ENCODE results near the gene CRACR2B. TPM values are rescaled to one million over a fixed set of nuclear protein-coding genes. Genes with fewer than 3 reads are reported as not detected.
A peak's percentile ranks its signal among the peaks of the same experiment; 100 is the strongest.

Gene CRACR2B
- total RNA-seq, 1 donor from 2014 or later: 8.7 TPM

DNA sequence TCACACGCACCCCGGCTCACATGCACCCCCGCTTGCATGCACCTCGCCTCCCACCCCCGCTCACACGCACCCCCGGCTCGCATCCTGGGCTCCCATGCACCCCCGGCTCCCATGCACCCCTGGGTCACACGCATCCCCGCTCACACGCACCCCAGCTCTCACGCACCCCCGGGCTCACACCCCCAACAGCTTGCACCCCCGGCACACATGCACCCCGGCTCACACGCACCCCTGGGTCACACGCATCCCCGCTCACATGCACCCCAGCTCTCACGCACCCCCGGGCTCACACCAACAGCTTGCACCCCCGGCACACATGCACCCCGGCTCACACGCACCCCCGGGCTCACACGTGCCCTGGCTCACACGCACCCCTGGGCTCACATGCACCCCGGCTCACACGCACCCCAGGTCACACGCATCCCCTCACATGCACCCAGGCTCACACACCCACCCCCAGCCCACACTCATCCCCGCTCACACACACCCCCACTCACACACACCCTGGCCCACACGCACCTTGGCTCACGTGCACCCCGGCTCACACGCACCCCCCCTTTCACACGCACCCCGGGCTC lies 31.1 kb downstream of the CRACR2B start:
- no peak for ATAC-seq
- intact Hi-C loops (cut with DNase I): no loop called here
- DNase-seq (ENCODE audit: low spot score): no peak

DNA sequence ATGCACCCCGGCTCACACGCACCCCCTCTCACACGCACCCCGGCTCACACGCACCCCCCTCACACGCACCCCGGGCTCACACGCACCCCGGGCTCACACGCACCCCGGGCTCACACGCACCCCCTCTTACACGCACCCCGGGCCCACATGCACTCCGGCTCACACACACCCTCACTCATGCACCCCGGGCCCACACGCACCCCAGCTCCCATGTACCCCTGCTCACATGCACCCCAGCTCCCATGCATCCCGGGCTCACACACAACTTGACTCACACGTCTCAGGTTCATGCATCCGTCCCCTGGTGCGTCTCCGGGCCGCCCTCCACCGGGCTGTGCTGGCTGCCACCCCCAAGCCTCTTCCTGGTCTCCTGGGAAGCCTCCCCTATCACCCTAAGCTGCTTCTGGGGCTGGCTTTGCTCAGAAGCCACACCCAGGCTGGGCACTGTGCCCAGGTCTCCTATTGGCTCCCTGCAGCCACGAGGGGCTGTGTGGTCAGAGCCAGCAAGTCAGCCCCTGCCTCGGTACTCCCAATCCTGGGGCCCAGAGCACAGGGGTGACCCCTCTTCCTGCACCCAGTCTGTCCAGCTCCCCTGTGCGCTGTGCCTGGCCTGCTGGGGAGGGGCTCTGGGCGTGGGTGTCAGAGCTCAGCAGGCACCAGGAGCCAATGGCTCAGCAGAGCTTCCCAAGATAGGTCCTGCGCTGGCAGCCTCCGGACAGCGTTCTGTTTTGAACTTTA lies 31.8 kb downstream of the CRACR2B start:
- ATAC-seq (peak; percentile 71), DNase-seq (ENCODE audit: low spot score) (peak; percentile 89)
- intact Hi-C loops (cut with DNase I): no loop called here

DNA sequence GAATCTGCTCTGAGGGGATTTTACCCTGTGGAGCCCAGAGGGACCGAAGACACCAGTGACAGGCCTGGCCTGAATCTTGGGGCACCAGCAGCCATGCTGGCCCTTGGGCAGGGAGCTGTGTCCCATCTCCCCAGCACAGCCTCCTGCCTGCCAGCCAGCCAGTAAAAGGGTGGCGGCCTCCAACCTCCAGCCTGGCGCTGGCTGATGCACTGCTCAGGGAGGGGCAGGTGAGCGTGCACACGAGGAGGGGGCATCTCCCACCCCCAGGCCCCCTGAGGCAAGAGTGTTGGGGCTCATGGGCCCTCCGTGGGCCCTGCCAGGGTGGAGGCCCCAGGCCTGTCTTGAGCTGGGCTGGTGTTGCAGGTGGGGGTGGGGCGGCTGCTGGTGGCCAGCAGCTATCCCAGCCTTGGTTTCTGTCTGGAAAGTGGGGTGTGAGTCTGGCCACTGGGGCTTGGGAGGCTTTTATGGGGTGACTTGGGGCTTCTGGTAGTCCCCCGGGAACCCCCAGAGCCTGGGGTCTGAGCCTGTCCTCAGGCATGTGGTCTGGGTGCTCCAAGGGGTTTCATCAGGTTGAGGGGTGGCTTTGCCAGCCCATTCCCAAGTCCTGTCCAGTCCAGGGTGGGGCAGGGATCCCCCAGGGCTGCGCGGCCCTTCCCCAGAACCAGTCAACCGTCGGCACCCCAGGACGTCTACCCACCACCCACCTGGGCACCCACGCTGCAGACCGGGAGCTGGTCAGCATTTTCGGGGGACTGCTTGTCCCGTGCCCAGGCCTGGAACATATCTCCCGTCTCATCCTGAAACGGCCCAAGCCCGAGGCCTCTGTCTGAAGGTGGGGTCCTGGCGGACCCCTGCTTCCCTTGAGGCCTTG lies 32.8 kb downstream of the CRACR2B start:
- DNase-seq (ENCODE audit: low spot score): no peak
- no peak for ATAC-seq
- intact Hi-C loops (cut with DNase I): no loop called here

DNA sequence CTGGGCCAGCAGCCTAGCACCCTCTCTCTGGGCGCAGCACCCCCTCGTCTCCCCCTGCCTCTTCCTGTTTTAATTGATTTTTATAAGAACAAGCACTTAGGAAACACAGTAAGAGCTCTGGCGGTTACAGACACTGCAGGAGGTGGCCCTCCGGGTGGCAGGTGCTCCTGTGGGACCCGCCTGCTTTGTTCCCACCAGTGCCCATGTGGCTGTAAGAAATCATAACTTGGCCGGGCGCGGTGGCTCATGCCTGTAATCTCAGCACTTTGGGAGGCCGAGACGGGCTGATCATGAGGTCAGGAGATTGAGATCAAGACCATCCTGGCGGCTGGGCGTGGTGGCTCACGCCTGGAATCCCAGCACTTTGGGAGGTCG lies 33.4 kb downstream of the CRACR2B start:
- intact Hi-C loops (cut with DNase I): no loop called here
- ATAC-seq (no peak), DNase-seq (ENCODE audit: low spot score) (no peak)

DNA sequence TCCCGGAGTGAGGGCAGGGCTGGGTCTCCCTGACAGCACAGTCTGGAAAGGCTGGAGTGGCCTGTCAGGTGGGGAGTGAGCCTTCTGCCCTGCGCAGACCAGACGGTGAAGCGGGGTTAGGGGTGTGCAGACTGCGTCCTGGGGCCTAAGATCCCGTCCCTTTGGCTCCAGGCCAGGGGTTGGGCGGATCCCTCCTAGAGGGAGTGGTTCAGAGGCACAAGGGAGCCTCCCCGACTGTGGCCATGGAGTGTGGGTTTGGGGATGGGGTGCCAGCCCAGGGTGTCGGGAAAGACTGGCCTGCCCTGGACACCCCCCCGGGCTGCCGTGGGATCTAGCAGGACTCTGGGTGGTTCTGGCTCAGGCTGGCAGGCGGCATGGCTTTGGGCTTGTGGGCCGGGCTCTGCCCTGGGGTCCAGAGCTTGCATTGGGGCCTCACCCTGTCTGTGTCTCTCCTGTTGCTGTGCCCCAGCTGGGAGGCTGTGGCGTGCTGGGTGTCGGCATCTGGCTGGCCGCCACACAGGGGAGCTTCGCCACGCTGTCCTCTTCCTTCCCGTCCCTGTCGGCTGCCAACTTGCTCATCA lies 34.5 kb downstream of the CRACR2B start:
- intact Hi-C loops (cut with DNase I): no loop called here
- ATAC-seq (peak; percentile 8), DNase-seq (ENCODE audit: low spot score) (no peak)

DNA sequence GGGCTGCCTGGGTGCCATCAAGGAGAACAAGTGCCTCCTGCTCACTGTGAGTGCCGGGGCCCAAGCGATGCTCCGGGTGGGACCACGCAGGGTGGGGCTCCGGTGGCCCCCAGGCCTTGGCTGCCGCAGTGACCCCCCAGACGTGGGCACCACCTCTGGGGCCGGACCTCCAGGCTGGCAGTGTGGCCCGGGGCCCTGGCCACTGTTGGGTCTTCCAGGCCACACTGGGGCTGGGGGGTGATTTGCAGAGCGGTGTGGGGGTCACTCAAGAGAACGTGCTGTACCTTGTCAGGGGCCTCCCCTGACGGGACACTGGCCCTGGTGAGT lies 34.9 kb downstream of the CRACR2B start:
- no peak for ATAC-seq
- intact Hi-C loops (cut with DNase I): no loop called here
- no peak for DNase-seq (ENCODE audit: low spot score)

DNA sequence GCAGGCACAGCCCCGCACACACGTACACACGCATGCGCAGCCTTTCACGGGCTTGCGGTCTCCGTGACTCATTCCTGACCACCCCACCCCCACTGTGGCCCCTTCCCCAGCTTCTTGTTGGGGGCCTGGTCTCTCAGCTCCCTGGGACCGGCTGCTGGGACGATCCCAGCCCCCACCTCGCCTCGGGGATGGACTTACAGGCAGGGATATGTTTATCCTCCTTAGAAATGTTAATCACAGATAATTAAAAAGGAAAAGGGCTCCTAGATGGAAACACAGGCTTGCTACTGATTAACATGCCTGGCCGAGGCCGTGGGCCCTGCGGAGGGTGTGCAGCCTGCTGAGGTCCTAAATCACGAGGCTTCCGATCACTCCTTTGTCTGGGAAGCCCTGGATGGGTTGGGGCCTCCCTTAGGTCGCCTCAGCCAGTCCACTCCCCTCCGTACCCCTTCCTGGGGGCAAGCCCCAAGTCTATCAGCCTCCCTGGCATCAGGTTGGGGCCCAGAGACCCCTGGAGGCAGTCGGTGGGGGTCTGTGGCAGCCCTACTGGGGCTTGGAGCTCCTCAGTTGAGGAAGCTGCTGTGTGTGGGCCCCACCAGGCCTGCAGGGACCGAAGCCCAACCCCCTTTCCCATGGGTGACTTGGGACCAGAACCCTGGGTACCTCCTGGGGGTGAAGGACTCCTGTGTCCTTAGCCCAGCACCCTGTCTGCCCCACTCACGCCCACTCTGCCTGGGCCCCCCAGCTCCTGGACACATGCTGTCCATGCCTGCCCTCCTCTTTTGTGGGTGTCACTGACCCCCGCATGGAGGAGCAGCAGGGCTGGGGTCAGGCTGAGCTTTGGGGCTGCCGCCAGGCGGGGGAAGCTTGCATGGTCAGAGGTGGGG lies 35.5 kb downstream of the CRACR2B start:
- DNase-seq (ENCODE audit: low spot score): no peak
- intact Hi-C loops (cut with DNase I): no loop called here
- no peak for ATAC-seq

DNA sequence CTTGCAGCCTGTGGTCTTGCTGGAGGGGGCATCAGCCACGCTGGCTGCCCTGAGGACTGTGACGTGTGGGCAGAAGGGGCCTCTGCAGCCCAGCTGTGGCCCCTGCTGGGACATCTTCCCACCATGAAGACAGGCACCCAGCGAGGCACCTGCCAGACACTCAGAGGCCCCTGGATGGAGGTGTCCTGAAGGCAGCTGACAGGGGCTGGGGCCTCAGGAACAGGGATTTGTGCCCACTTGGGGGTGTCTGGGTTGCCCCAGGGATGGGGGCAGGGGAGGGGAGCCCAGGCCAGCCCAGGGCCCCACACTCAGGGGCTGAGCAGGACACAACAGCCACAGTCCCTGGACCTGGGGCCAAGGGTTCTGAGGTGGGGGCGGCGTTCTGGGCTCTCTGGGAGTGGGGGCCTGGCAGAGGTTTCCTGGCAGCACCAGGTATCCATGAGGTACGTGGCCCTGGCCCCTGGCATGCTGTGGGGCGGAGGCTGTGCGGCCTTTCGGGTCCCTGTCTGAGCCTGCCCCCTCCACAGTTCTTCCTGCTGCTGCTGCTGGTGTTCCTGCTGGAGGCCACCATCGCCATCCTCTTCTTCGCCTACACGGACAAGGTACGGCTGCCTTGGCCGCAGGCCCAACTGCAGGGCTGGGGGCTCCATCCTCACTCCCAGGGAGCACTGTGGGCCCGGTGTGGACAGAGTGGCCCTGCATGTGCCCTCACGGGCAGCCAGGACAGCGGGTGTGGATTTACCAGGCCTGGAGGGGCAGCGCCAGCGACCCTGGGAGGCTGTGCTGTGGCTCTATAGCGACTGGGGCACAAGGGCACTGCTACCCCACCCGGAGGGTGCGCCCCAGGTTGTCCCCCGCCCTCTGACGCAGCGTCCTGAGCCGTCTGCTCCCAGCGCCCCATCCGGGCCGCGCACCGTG lies 36.5 kb downstream of the CRACR2B start:
- DNase-seq (ENCODE audit: low spot score) (no peak), ATAC-seq (peak; percentile 8)
- intact Hi-C loops (cut with DNase I): no loop called here

DNA sequence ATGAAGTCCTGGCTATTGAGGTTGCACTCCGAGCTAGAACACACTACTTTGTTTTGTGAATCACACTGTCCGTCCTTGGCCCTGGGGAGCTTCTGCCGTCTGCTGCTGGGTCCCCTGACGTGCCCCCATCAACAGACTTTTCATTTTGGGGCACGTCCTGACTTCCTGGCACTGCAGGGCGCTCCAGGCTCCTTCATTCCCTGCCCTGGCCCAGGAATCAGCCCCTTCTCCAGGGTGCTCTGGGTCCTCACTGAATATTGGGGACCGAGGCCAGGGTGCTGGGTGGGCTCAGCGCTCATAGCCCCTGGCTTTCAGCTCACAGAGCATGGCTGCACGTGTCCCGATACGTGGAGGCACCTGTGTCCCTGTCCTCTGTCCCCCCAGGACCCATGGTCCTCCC lies 37.2 kb downstream of the CRACR2B start:
- DNase-seq (ENCODE audit: low spot score): no peak
- ATAC-seq: no peak
- intact Hi-C loops (cut with DNase I): no loop called here

DNA sequence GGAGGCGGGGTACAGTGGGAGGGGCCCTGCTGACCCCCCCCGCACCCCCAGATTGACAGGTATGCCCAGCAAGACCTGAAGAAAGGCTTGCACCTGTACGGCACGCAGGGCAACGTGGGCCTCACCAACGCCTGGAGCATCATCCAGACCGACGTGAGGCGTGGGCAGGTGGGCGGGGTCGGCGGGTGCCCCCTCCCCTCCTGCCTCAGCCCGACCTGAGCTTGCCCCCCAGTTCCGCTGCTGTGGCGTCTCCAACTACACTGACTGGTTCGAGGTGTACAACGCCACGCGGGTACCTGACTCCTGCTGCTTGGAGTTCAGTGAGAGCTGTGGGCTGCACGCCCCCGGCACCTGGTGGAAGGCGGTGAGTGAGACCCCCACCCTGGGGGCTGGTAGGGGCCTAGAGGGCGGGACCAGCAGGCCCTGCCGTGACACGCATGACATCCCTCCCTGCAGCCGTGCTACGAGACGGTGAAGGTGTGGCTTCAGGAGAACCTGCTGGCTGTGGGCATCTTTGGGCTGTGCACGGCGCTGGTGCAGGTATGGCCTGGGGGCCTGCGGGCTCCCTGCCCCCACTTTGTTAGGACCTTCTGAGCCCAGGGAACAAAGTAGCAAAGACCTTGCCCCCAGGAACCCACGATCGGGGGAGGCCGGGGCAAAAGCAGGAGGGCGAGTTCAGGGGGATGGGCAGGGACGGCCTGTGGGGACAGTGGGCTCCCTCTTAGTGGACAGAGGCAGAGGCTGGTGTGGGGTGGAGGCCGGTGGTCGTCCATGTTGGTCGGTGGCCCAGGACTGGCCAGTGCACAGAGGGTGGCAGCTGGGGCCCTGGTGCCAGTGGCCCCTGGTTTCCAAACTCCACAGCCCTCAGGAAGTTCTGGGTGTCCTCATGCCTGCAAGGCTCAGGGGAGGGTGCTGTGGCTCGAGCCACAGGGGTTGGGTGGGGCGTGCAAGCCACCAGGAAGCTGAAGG lies 38.0 kb downstream of the CRACR2B start:
- ATAC-seq (no peak), DNase-seq (ENCODE audit: low spot score) (no peak)
- intact Hi-C loops (cut with DNase I): no loop called here

DNA sequence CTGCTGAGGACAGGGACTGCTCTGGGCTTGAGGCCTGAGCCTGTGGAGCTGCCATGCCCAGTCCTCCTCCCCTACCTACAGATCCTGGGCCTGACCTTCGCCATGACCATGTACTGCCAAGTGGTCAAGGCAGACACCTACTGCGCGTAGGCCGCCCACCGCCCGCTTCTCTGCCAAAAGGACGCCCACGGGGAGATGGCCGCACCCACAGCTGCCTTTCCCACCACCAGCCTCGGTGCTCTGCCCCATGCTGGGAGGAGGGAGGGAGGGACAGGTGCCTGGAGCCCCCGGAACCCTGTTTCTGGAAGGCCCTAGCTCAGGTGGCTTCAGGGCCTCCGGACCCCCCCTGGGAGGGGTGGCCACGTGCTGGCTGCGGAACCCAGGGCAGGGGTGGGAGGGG lies 38.8 kb downstream of the CRACR2B start:
- intact Hi-C loops (cut with DNase I): no loop called here
- ATAC-seq (no peak), DNase-seq (ENCODE audit: low spot score) (no peak)

DNA sequence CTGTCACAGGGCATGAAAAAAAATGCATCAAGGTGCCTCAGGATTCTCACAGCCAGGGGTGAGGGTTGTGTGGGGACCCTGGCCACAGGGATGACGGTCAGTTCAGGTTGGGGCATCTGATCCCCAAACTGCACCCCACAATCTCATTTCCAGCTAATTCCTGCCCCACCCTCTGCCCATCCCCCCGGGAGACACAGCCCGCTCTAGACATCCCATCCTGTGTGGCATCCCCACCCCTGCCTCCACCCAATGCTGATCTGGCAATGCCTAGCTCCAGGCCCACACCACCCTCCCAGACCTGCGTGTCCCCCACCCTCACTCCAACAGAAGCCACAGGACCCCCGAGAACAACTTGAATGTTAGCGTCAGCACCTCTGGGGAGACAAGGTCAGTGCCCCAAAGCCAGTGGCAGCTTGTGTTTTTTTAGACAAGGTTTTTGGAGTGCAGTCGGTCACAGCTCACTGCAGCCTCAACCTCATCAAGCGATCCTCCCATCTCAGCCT lies 40.2 kb downstream of the CRACR2B start:
- DNase-seq (ENCODE audit: low spot score) (no peak), ATAC-seq (no peak)
- intact Hi-C loops (cut with DNase I): no loop called here

DNA sequence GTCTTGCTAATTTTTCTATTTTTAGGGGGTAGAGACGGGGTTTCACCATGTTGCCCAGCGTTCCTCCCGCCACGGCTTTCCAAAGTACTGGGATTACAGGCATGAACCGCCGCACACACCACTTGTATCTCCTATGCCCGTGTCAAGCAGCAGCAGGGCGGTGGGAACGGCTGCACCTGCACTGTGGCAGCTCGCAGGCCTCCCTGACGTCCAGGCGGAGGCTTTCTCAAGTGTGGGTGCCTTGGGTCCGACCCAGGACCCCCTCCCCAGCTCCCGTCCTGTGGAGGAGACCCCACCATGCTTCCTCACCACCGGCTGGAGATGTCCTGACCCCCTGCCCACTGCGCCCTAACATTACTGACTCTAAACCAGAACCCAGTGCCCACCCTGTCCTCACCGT lies 40.7 kb downstream of the CRACR2B start:
- DNase-seq (ENCODE audit: low spot score): no peak
- intact Hi-C loops (cut with DNase I): no loop called here
- ATAC-seq: no peak

DNA sequence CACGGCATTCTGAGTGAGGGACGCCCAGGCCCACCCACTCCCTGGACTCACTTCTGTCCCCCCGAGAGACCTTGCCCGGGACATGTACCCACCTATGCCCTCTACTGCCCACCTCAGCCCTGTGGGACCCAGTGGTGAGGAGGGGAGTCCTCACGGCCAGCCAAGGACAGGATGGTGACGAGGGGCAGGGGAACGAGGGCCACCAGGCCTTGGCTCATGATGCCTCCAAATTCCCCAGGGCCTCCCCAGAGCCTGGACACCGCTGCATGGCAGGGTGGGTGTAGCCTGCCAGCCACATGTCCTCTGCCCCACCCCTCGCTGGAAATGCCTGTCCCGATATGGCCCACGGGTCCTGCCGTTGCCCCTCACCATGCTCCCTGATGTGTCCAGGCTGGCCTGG lies 41.1 kb downstream of the CRACR2B start:
- ATAC-seq: no peak
- intact Hi-C loops (cut with DNase I): no loop called here
- no peak for DNase-seq (ENCODE audit: low spot score)

DNA sequence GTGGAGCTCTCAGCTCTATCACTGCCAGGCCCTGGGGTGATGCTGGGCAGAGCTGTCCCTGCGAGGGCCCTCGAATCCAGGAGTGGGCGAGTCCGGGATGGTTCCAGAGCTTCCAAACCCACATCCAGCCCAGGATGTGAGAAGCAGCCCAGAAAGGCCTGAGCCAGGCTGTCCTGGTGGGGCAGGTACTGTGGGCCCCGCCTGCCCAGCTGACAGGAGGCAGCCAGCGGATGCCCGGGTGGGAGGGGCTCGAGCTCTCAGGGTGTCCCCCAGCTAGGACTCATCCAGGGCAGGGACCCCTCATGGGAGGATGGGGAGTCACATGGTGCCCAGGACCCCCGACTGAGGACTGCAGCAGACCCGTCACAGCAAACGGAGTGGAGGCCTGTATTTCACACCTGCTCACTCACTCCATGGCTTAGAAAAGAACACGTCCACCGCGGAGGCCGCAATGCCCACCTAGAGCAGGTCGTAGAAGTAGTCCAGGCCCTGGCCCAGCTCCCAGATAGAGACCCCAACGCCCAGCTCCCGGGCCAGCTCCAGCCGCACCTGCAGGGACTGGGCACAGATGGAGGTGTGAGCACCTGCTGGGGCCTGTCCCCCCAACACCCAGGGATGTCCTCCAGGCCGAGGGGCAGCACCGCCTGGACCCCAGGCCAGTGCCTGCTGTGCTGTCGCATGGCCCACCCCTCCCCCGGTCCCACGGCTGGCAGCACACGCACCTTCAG lies 41.8 kb downstream of the CRACR2B start:
- DNase-seq (ENCODE audit: low spot score) (no peak), ATAC-seq (no peak)
- intact Hi-C loops (cut with DNase I): no loop called here

DNA sequence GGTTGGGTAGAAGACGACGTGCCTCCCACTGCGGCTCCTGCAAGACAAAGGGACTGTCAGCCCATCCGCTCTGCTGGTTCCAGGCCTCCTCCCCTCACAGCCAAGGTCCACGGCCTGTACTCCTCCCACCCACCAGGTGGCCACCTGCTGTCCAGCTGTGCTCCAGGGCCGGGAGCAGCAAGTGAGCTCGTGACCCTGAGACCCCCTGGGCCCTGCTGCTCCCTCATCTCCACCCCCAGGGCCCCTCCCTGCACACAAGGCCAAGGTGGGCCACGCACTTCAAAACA lies 42.4 kb downstream of the CRACR2B start:
- intact Hi-C loops (cut with DNase I): no loop called here
- DNase-seq (ENCODE audit: low spot score) (no peak), ATAC-seq (no peak)

Data from sciatic nerve (tissue), 2 donors.